ENCODE measurements around the gene MAD1L1.

- TF ChIP-seq, protein P1, sequence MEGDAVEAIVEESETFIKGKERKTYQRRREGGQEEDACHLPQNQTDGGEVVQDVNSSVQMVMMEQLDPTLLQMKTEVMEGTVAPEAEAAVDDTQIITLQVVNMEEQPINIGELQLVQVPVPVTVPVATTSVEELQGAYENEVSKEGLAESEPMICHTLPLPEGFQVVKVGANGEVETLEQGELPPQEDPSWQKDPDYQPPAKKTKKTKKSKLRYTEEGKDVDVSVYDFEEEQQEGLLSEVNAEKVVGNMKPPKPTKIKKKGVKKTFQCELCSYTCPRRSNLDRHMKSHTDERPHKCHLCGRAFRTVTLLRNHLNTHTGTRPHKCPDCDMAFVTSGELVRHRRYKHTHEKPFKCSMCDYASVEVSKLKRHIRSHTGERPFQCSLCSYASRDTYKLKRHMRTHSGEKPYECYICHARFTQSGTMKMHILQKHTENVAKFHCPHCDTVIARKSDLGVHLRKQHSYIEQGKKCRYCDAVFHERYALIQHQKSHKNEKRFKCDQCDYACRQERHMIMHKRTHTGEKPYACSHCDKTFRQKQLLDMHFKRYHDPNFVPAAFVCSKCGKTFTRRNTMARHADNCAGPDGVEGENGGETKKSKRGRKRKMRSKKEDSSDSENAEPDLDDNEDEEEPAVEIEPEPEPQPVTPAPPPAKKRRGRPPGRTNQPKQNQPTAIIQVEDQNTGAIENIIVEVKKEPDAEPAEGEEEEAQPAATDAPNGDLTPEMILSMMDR (IDR thresholded peaks at IDR 0.05), result no peak
- no peak for TF ChIP-seq POLR2A (IDR thresholded peaks at IDR 0.05)
These were observed 220.5 kb downstream of the MAD1L1 start for GRCh38 chr7:2012044-2012900.
